Choroid plexus epithelial cell (primary cell): ENCODE measurements around the gene STK25.
A peak's percentile ranks its signal among the peaks of the same experiment; 100 is the strongest.

ENCODE experiments used
- DNase-seq: peaks from one replicate; pipeline ENCODE4 v3.0.0-alpha.2; 2010; ENCODE audit warnings: low read depth
- H3K4me3 ChIP-seq: 2 replicates; pipeline ENCODE4 v1.5.1; 2011; ENCODE audit warnings: low read depth, mild to moderate bottlenecking, control low read depth, low read length, moderate library complexity
- TF ChIP-seq, protein P1 (sequence below): conservative IDR thresholded peaks from 2 replicates; pipeline ENCODE4 v1.5.1; 2011; ENCODE audit warnings: low read depth, mild to moderate bottlenecking, control low read depth, inconsistent platforms, low read length, moderate library complexity

The STK25 gene

GRCh38 chr2:241551998-241552737 is 43.8 kb upstream of the STK25 start:
- TF ChIP-seq, protein P1, sequence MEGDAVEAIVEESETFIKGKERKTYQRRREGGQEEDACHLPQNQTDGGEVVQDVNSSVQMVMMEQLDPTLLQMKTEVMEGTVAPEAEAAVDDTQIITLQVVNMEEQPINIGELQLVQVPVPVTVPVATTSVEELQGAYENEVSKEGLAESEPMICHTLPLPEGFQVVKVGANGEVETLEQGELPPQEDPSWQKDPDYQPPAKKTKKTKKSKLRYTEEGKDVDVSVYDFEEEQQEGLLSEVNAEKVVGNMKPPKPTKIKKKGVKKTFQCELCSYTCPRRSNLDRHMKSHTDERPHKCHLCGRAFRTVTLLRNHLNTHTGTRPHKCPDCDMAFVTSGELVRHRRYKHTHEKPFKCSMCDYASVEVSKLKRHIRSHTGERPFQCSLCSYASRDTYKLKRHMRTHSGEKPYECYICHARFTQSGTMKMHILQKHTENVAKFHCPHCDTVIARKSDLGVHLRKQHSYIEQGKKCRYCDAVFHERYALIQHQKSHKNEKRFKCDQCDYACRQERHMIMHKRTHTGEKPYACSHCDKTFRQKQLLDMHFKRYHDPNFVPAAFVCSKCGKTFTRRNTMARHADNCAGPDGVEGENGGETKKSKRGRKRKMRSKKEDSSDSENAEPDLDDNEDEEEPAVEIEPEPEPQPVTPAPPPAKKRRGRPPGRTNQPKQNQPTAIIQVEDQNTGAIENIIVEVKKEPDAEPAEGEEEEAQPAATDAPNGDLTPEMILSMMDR: no peak
- DNase-seq: no peak
- H3K4me3 ChIP-seq: no peak overlapping the region

GRCh38 chr2:241551599-241551997 is 43.2 kb upstream of the STK25 start:
- H3K4me3 ChIP-seq: no peak overlapping the region
- DNase-seq: no peak
- TF ChIP-seq, protein P1: no peak

- DNase-seq: no peak
- no peak overlapping the region for H3K4me3 ChIP-seq
- TF ChIP-seq, protein P1: no peak
Observed at GRCh38 chr2:241550616-241551580, 42.5 kb upstream of the STK25 start.

DNA sequence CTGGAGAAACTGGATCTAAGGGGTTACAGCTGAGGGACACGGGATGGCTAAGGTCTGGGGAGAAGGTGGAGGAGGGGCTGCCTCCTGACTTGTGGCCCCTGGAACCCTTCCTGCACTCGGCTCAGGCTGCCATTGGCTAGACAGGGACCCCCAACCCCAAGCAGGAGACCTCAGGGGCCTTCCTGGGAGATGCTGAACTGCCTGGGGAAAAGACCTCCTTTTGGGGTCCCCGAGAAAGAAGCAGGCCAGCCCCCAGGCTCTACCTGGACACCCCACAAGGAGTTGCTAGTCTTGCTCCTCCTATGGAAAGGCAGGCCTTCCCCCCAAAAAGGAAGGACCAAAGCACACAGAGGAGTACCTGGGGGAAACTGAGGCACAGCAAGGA is 40.1 kb upstream of the STK25 start:
- TF ChIP-seq, protein P1: no peak
- no peak for DNase-seq
- H3K4me3 ChIP-seq: no peak overlapping the region

GRCh38 chr2:241547781-241548450 is 39.5 kb upstream of the STK25 start:
- no peak for DNase-seq
- TF ChIP-seq, protein P1: no peak
- no peak overlapping the region for H3K4me3 ChIP-seq

DNA sequence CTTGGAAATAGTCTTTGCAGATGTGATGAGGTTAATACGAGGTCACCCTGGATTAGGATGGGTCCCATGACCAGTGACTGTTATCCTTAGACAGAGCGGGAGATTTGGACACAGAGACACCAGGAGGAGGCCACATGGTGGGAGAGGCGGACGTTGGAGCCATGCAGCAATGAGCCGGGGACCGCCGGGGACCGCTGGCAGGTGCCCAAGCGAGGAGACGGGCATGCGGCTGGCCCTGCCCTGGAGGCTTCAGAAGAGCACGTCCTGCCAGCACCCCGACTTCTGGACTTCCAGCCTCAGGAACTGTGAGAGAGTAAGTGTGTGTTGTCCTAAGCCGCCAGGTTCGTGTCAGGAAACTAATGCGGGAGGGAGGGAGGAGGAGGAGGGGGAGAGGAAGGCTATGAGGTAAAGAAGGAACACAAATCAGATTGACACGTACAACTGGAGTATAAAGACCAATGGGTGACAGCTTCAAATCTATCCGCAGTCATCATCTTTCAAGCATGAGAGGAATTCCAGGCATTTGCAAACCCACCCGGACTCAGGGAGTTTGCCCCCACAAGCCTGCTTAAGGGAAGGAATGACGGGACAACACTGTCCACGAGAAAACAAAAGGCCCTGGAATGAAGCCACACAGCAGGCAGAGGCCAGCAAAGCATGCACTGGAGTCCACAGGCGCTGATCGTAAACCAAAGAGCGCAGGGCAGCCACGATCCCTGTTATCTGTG is 38.6 kb upstream of the STK25 start:
- peak overlapping the region; percentile 1 for H3K4me3 ChIP-seq
- peak; percentile 88 for DNase-seq
- TF ChIP-seq, protein P1: no peak
